ENCODE results near the gene COPB1.

The COPB1 gene

DNA sequence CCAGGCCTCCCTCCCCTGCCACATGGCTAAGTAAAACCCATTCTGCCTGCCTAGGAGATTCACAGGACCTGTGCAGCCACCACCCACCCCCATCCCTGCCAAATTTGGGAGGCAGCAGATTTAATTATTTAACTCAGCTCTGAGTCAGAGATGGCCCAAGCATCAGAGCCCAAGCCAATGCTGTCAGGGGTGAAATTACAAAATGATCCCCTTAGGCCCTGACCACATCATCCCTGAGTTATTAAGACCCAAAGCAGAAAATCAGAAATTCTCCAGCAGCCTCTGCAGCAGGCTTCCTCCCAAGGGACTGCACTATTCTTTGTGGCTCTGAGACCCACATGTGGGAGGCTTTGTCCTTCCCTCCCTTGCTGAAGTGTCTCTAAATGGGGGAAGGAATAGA, 87.8 kb downstream of the COPB1 start:
- no peaks in the 10 kb centered on the region for H3K9me3 ChIP-seq (ENCODE audit: insufficient read depth, low read depth, low read length)
- no peak overlapping the region for H3K4me3 ChIP-seq (ENCODE audit: low read length, poor library complexity, severe bottlenecking)
- H3K9me2 ChIP-seq (replicated peaks; ENCODE audit: low read depth, low read length) = no peaks in the 10 kb centered on the region
- no peaks in the 10 kb centered on the region for H4K20me1 ChIP-seq (ENCODE audit: insufficient read depth, low read length, poor library complexity, severe bottlenecking)
- H2AFZ ChIP-seq (ENCODE audit: low read length) = no peak overlapping the region
- no peaks in the 10 kb centered on the region for H3K36me3 ChIP-seq (ENCODE audit: insufficient read depth, low read length)
- no peak overlapping the region for H3K4me2 ChIP-seq (ENCODE audit: low read depth, low read length, poor library complexity, severe bottlenecking)
- no peaks in the 10 kb centered on the region for H3K27me3 ChIP-seq (ENCODE audit: insufficient read depth, low read length, poor library complexity, severe bottlenecking)
- no peaks in the 10 kb centered on the region for H3K79me2 ChIP-seq (ENCODE audit: insufficient read depth, low read length)
- TF ChIP-seq, protein P1, sequence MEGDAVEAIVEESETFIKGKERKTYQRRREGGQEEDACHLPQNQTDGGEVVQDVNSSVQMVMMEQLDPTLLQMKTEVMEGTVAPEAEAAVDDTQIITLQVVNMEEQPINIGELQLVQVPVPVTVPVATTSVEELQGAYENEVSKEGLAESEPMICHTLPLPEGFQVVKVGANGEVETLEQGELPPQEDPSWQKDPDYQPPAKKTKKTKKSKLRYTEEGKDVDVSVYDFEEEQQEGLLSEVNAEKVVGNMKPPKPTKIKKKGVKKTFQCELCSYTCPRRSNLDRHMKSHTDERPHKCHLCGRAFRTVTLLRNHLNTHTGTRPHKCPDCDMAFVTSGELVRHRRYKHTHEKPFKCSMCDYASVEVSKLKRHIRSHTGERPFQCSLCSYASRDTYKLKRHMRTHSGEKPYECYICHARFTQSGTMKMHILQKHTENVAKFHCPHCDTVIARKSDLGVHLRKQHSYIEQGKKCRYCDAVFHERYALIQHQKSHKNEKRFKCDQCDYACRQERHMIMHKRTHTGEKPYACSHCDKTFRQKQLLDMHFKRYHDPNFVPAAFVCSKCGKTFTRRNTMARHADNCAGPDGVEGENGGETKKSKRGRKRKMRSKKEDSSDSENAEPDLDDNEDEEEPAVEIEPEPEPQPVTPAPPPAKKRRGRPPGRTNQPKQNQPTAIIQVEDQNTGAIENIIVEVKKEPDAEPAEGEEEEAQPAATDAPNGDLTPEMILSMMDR (conservative IDR thresholded peaks at IDR 0.05; ENCODE audit: low read length) = no peak
- TF ChIP-seq EZH2phosphoT487 (IDR thresholded peaks at IDR 0.05; ENCODE audit: borderline replicate concordance) = no peak
- peaks cover 39% of the 10 kb centered on the region for H3K4me1 ChIP-seq (ENCODE audit: insufficient read depth, low read length, poor library complexity, severe bottlenecking)
- no peak overlapping the region for H3K9ac ChIP-seq (ENCODE audit: low read depth, low read length, poor library complexity, severe bottlenecking)
- H3F3A ChIP-seq (ENCODE audit: low read depth) = no peaks in the 10 kb centered on the region

DNA sequence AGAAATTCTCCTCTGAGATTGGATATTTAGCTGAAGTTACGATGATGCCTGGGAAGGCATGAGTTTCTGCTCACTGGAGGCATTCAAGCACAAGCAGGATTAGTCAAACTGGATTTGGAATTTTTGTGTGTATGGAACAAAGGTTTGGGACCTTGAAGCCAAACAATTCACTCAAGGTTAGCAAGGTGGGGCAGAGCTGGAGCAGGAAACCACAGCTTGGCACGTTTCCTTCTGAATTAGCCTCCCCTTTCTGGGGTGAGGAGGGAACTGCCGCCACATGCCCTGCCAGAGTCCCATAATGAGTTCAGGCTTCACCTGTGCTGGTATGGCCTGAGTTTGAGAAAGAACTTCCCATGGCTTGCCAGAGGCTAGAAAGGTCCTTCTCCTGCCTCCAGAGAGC, 89.7 kb downstream of the COPB1 start:
- no peak overlapping the region for H3K9ac ChIP-seq (ENCODE audit: low read depth, low read length, poor library complexity, severe bottlenecking)
- TF ChIP-seq EZH2phosphoT487 (IDR thresholded peaks at IDR 0.05; ENCODE audit: borderline replicate concordance) = no peak
- TF ChIP-seq, protein P1 (conservative IDR thresholded peaks at IDR 0.05; ENCODE audit: low read length) = no peak
- no peaks in the 10 kb centered on the region for H3K36me3 ChIP-seq (ENCODE audit: insufficient read depth, low read length)
- no peaks in the 10 kb centered on the region for H3F3A ChIP-seq (ENCODE audit: low read depth)
- H2AFZ ChIP-seq (ENCODE audit: low read length) = no peak overlapping the region
- peaks cover 28% of the 10 kb centered on the region for H3K4me1 ChIP-seq (ENCODE audit: insufficient read depth, low read length, poor library complexity, severe bottlenecking)
- no peak overlapping the region for H3K4me3 ChIP-seq (ENCODE audit: low read length, poor library complexity, severe bottlenecking)
- H3K4me2 ChIP-seq (ENCODE audit: low read depth, low read length, poor library complexity, severe bottlenecking) = no peak overlapping the region
- no peaks in the 10 kb centered on the region for H4K20me1 ChIP-seq (ENCODE audit: insufficient read depth, low read length, poor library complexity, severe bottlenecking)
- H3K9me2 ChIP-seq (replicated peaks; ENCODE audit: low read depth, low read length) = no peaks in the 10 kb centered on the region
- H3K79me2 ChIP-seq (ENCODE audit: insufficient read depth, low read length) = no peaks in the 10 kb centered on the region
- no peaks in the 10 kb centered on the region for H3K9me3 ChIP-seq (ENCODE audit: insufficient read depth, low read depth, low read length)
- H3K27me3 ChIP-seq (ENCODE audit: insufficient read depth, low read length, poor library complexity, severe bottlenecking) = no peaks in the 10 kb centered on the region

DNA sequence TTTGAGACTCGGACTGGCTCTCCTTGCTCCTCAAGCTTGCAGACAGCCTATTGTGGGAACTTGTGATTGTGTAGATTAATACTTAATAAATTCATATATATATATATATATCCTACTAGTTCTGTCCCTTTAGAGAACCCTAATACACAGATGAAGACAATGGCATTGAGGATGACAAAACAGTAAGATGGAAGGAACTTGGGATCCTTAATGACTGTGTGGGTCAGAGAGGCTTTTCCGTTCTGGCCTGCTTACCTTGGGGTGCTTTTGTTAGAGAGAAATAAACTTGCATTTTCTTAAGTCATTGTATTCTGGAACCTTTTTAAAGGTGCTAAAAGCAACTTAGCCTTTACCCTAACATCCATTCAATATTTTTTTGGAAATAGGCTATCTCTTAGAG, 91.0 kb downstream of the COPB1 start:
- Histone ChIP-seq H2AFZ (ENCODE audit: low read length) (no peak overlapping the region), H3K4me1 (ENCODE audit: insufficient read depth, low read length, poor library complexity, severe bottlenecking) (peaks cover 20% of the 10 kb centered on the region), H4K20me1 (ENCODE audit: insufficient read depth, low read length, poor library complexity, severe bottlenecking) (no peaks in the 10 kb centered on the region), H3K4me3 (ENCODE audit: low read length, poor library complexity, severe bottlenecking) (no peak overlapping the region), H3K9me3 (ENCODE audit: insufficient read depth, low read depth, low read length) (no peaks in the 10 kb centered on the region), H3K9ac (ENCODE audit: low read depth, low read length, poor library complexity, severe bottlenecking) (no peak overlapping the region), H3K36me3 (ENCODE audit: insufficient read depth, low read length) (no peaks in the 10 kb centered on the region), H3F3A (ENCODE audit: low read depth) (no peaks in the 10 kb centered on the region), H3K27me3 (ENCODE audit: insufficient read depth, low read length, poor library complexity, severe bottlenecking) (no peaks in the 10 kb centered on the region), H3K9me2 (replicated peaks; ENCODE audit: low read depth, low read length) (no peaks in the 10 kb centered on the region), H3K79me2 (ENCODE audit: insufficient read depth, low read length) (no peaks in the 10 kb centered on the region), H3K4me2 (ENCODE audit: low read depth, low read length, poor library complexity, severe bottlenecking) (no peak overlapping the region)
- TF ChIP-seq, protein P1 (conservative IDR thresholded peaks at IDR 0.05; ENCODE audit: low read length) = no peak
- no peak for TF ChIP-seq EZH2phosphoT487 (IDR thresholded peaks at IDR 0.05; ENCODE audit: borderline replicate concordance)

All from Loucy (cell line).